ENCODE data around the gene AMACR.

- TF ChIP-seq CTCF (IDR thresholded peaks at IDR 0.05) (no peak), POLR2A (IDR thresholded peaks at IDR 0.05) (no peak)
Observed at GRCh38 chr5:34008802-34009201, 952 bp upstream of the AMACR start.
